Stimulated activated CD4-positive, alpha-beta T cell treated with anti-CD3 and anti-CD28 coated beads, Interleukin-1b, Interleukin-23, amount 100 ng/mL, for 1 hour (primary cell): ENCODE data around the gene SMYD4.
"Not testable (repeated sequence)": the region's sequence is repeated elsewhere in the genome, so short reads cannot be mapped to it uniquely, and the experiment has no call there.

Source experiments
- DNase-seq, 2 donors: peaks; one replicate each; pipeline ENCODE4 v3.0.0-alpha.2; 2020; ENCODE audit warnings: low read depth in 2 of 2

The SMYD4 gene

GRCh38 chr17:1783834-1784611 is 45.7 kb downstream of the SMYD4 start:
- DNase-seq = no peak

- no peak for DNase-seq
Observed at GRCh38 chr17:1783271-1783670, 46.4 kb downstream of the SMYD4 start.

DNA sequence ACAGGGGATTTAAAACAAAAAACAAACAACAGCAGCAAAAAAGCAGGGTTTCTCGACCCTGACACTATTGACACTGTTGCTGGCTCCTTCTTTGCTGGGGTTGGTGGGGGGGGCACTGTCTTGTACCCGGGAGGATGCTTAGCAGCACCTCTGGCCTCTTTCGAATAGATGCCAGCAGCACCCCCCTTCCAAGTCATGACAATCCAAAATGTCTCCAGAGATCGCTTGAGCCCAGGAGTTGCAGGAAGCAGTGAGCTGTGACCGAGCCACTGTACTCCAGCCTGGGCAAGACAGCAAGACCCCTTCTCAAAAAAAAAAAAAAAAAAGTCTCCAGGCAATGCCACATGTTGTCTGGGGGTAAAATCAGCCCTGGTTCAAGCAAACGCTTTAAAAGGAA is 47.5 kb downstream of the SMYD4 start:
- no peak for DNase-seq

GRCh38 chr17:1779571-1780131 is 50.1 kb downstream of the SMYD4 start:
- no peak for DNase-seq

- DNase-seq = no peak
Observed at GRCh38 chr17:1776857-1777256, 52.8 kb downstream of the SMYD4 start.

- DNase-seq = no peak
Observed at GRCh38 chr17:1776328-1776727, 53.4 kb downstream of the SMYD4 start.

- DNase-seq = no peak
Observed at GRCh38 chr17:1774390-1775176, 55.1 kb downstream of the SMYD4 start.

DNA sequence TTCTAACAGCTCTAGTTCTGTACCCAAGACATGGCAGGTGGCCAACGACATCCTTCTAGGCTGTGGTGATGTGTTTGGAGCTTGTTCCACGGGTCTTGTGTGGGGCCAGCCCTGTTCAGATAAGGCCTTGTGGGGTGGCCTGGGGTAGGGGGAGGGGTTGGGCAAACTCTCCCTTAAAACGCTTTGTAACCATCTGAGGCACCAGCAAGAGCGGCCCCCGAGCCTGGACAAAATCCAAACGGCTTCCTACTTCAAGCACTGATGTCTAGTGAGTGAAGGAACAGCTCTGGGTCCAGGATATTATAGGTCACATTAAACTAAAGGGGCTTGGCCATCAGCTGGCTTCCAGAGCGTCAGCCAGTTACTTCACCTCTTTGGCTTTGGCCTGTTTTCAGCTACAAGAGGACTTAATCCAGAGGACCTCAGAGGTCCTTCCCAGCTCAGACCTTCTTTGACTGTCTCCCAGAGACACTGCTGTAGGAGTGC is 56.0 kb downstream of the SMYD4 start:
- no peak for DNase-seq

- DNase-seq = not testable (repeated sequence)
Observed at GRCh38 chr17:1773000-1773695, 56.6 kb downstream of the SMYD4 start.

DNA sequence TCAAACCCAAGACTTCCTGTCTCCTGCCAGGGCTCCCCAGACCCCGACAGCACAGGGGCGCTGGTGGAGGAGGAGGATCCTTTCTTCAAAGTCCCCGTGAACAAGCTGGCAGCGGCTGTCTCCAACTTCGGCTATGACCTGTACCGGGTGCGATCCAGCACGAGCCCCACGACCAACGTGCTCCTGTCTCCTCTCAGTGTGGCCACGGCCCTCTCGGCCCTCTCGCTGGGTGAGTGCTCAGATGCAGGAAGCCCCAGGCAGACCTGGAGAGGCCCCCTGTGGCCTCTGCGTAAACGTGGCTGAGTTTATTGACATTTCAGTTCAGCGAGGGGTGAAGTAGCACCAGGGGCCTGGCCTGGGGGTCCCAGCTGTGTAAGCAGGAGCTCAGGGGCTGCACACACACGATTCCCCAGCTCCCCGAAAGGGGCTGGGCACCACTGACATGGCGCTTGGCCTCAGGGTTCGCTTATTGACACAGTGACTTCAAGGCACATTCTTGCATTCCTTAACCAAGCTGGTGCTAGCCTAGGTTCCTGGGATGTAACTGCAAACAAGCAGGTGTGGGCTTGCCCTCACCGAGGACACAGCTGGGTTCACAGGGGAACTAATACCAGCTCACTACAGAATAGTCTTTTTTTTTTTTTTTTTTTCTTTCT is 59.8 kb downstream of the SMYD4 start:
- DNase-seq = no peak

DNA sequence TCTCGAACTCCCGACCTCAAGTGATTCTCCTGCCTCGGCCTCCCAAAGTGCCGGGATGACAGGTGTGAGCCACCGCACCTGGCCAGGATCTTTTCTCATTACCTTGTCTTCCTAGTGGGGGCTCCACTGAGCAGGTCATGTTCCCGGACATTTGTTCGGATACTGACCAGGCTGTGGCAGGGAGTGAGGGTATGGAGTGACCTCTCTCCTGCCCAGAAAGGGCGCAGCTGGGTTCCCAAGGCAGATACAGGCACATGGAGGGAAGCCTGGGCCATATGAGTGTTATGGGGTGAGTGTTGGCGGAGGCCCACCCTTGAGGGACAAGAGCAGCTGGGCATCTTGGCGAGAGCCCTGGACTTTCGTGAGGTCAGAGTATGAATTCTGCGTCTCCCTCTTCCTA is 62.3 kb downstream of the SMYD4 start:
- DNase-seq = no peak

DNA sequence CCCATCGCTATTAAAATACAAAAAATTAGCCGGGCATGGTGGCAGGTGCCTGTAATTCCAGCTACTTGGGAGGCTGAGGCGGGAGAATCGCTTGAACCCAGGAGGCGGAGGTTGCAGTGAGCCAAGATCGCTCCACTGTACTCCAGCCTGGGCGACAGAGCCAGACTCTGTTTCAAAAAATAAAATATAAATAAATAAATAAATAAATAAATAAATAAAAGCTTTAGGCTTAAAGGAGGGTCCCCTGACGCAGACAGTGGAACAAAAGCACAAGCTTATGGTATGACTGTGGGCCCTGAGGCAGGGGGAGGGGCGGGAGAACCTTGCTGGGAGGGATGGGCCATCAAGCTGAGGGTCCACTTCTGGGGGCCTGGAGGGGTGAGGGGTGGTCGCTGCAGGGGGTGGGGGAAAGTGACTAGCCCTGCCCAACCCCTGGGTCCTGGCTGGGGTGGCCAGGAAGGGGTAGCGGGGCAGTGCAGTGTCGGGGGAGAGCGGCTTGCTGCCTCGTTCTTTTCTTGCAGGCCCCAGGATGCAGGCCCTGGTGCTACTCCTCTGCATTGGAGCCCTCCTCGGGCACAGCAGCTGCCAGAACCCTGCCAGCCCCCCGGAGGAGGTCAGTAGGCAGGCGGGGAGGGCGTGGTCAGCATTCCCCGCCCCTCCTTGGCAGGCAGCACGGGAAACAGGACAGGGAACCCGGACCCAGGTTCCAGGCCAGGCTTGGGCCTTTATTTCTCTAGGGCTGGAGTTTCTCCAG is 63.1 kb downstream of the SMYD4 start:
- no peak for DNase-seq

- DNase-seq = no peak
Observed at GRCh38 chr17:1765576-1765975, 64.1 kb downstream of the SMYD4 start.

DNA sequence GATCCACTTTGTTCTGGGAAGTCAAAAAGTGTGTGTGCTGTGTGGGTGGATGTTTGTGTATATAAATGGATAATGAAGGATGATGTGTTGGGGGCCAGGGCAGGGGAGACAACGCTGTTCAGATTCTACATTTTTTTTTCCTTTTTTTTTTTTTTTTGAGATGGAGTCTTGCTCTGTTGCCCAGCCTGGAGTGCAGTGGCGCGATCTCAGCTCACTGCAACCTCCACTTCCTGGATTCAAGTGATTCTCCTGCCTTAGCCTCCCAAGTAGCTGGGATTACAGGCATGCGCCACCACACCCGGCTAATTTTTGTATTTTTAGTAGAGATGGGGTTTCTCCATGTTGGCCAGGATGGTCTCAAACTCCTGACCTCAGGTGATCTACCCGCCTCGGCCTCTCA is 65.0 kb downstream of the SMYD4 start:
- DNase-seq = not testable (repeated sequence)

- DNase-seq = peak in 1 of 2 donors; percentile 33
Observed at GRCh38 chr17:1764284-1764683, 65.4 kb downstream of the SMYD4 start.

- no peak for DNase-seq
Observed at GRCh38 chr17:1762901-1763898, 66.5 kb downstream of the SMYD4 start.

- DNase-seq = no peak
Observed at GRCh38 chr17:1762233-1762900, 67.3 kb downstream of the SMYD4 start.

GRCh38 chr17:1759529-1759928 is 70.2 kb downstream of the SMYD4 start:
- no peak for DNase-seq

GRCh38 chr17:1758807-1759206 is 70.9 kb downstream of the SMYD4 start:
- no peak for DNase-seq
